ENCODE results near the gene FIZ1.

- TF ChIP-seq BCL11A (tag by site-specific recombination; IDR thresholded peaks at IDR 0.05; ENCODE audit: low read depth) (no peak), REST (tag by site-specific recombination; IDR thresholded peaks at IDR 0.05) (no peak), SETDB1 (IDR thresholded peaks at IDR 0.05; ENCODE audit: insufficient read length, low read length) (no peak), INSM2 (tag by site-specific recombination; IDR thresholded peaks at IDR 0.05) (no peak), ZNF843 (tag by site-specific recombination; IDR thresholded peaks at IDR 0.05) (no peak)
- TF ChIP-seq, protein P1, sequence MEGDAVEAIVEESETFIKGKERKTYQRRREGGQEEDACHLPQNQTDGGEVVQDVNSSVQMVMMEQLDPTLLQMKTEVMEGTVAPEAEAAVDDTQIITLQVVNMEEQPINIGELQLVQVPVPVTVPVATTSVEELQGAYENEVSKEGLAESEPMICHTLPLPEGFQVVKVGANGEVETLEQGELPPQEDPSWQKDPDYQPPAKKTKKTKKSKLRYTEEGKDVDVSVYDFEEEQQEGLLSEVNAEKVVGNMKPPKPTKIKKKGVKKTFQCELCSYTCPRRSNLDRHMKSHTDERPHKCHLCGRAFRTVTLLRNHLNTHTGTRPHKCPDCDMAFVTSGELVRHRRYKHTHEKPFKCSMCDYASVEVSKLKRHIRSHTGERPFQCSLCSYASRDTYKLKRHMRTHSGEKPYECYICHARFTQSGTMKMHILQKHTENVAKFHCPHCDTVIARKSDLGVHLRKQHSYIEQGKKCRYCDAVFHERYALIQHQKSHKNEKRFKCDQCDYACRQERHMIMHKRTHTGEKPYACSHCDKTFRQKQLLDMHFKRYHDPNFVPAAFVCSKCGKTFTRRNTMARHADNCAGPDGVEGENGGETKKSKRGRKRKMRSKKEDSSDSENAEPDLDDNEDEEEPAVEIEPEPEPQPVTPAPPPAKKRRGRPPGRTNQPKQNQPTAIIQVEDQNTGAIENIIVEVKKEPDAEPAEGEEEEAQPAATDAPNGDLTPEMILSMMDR (tag by site-specific recombination; IDR thresholded peaks at IDR 0.05), result no peak
- TF ChIP-seq, protein P2, sequence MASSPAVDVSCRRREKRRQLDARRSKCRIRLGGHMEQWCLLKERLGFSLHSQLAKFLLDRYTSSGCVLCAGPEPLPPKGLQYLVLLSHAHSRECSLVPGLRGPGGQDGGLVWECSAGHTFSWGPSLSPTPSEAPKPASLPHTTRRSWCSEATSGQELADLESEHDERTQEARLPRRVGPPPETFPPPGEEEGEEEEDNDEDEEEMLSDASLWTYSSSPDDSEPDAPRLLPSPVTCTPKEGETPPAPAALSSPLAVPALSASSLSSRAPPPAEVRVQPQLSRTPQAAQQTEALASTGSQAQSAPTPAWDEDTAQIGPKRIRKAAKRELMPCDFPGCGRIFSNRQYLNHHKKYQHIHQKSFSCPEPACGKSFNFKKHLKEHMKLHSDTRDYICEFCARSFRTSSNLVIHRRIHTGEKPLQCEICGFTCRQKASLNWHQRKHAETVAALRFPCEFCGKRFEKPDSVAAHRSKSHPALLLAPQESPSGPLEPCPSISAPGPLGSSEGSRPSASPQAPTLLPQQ (tag by site-specific recombination; IDR thresholded peaks at IDR 0.05), result no peak
These were observed 10.6 kb downstream of the FIZ1 start for GRCh38 chr19:55588738-55589137.

Data from HEK293 (cell line).